HG03064 (cell line): ENCODE data around the gene DENND5A.
"Not testable (repeated sequence)": the region's sequence is repeated elsewhere in the genome, so short reads cannot be mapped to it uniquely, and the experiment has no call there.

Experiments
- ATAC-seq: cut with Tn5 transposase; IDR thresholded peaks from one replicate; pipeline ENCODE4 v1.9.1; 2021; ENCODE audit warnings: low read depth; ENCODE audit not compliant: unreplicated experiment

The DENND5A gene

DNA sequence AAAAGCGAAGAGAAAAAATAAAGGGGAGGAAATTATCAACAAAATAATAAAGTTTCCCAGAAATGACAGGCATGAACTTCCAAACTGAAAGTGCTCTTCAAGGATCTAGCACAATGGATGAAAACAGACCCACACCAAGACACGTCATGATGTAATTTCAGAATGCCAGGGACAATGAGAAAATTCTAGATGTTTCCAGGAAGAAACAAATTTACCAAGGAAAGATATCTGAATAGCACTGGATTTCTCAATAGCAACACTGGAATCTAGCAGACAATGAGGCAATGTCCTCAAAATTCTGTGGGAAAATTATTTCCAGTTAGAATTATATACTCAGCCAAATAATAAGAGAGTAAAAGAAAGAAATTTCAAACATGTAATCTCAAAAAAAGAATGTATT is 46.0 kb downstream of the DENND5A start:
- ATAC-seq: no peak

DNA sequence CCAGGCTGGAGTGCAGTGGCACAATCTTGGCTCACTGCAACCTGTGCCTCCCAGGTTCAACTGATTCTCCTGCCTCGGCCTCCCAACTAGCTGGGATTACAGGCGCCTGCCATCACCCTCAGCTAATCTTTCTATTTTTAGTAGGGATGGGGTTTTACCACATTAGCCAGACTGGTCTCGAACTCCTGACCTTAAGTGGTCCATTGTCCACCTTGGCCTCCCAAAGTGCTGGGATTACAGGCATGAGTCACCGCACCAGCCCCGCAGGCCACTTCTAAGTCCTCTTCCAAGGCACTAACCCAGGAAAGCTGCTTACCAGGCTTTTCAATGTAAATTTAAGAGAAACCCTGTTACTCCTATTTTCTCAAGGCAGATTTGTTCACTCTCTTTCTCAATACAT is 50.4 kb downstream of the DENND5A start:
- no peak for ATAC-seq

DNA sequence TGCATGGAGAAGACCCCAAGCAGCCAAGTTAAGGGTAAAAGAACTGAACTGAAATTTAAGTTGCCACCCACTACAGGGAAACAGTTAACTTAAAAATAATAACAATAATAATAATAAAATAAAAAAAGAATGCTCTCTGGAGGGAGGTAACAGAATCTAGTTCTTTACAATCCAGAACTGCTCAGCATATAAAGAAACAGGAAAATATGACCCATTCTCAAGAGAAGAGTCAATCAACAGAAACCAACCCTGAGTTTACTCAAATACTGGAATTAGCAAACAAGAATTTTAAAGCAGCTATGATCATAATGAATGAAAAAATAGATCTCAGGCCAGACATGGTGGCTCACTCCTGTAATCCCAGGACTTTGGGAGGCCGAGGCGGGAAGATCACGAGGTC is 53.8 kb downstream of the DENND5A start:
- no peak for ATAC-seq

DNA sequence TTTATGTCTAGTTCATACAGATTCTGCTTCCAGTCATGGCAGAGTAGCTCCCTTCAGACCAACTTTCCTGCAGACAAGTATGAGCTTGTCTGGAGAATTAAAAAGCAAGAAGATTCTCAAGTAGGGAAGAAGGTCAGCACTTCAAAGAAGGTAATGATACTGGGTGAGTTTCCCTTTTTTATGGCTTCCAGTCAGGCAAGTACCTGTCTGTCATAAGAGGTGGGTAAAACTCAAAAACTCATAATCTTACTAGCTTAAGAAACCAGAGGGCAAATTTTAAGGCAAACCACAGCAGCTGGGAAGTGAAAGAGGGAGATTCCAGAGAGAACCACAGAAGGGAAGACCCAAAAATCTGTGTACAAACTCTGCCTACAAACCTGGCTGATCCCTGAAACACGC is 54.2 kb downstream of the DENND5A start:
- ATAC-seq: no peak

DNA sequence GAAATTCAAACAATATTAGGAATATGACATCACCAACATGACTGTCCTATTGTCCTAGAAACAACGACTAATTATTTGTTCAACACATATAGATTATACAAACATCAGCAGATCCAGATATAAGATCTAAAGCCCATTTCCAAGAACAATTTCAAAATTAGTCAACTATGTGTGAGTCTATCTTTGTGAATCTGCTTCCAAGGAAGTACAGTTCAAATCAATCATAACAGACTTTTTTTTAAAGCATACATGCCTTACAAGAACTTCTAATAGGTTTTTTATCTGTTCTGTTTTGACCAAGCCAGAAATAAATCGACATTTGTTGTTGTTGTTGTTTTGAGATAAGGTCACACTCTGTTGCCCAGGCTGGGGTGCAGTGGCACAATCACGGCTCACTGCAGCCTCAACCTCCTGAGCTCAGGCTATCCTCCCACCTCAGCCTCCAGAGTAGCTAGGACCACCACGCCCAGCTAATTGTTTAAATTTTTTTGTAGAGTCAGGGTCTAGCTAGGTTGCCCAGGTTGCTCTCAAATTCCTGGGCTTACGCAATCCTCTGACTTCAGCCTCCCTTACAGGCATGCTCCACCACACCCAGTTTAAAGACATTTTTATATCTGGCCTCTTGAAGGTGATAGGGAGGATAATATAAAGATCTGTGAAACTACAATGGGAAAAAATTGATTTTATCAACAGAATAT is 54.8 kb downstream of the DENND5A start:
- no peak for ATAC-seq

DNA sequence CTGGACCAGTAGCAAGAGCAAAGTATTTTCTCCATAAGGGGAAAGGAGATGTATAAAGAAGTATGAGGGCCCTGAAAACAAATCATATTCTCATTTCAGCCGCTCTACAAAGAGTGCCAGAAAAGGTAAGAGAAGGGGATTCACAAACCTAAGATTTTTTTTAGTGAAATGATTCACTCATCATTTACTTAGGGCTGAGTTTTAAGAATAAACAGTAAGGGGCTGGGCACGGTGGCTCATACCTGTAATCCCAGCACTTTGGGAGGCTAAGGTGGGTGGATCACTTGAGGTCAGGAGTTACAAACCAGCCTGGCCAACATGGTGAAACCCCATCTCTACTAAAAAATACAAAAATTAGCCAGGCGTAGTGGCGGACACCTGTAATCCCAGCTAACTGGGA is 55.5 kb downstream of the DENND5A start:
- not testable (repeated sequence) for ATAC-seq

DNA sequence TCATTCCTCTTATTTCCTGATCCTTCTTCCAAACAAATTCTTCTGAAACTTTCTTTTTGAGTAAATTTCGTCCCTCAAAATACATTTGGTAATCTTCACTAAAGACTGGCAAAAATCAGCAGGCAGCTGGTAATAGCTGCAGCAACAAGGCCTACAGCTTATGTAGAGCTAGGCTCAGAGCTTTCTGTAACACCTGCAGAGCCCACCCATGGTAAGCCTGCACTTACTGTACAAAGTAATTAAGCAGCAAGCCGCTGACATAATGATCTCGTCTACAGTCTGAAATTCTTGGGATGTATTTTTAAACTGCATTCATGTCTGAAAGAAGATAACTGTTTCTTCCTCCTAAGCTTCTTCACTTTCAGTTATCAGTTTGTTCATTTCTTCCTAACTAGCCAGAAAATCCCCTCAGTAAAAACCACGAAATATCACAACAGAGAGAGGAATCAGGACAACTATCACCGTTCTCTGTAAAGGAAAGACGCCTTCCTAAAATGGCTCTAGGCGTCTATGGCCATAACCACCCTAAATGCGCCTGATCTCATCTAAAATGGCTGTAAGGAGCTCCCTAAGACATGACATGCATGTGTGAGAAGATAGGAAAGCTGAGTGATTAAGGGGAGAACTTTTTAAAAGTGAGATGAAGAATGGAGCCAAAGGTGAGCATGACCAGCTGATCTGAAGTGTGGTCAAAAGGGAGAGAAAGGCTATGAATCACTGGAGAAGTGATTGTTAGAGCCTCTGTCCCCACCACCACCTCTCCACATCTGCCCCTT is 56.2 kb downstream of the DENND5A start:
- no peak for ATAC-seq

DNA sequence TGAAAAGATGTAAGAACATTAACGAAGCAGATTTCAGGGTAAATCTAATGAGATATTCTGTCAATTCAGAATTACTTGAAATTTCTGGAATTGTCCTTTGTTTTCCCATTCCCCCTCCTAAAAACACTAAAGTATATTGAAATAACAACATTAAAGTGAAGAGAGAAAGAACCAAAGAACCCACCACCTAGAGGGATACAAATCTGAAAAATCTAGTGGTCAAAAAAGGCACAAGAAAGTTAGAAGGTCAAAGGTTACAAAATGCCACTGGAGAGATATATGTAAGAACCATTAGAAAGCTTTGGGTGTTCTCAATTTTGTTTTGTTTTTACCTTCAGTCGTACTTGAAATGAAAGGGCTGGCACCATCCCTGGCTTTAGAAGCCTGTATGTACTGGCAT is 57.9 kb downstream of the DENND5A start:
- ATAC-seq: no peak

DNA sequence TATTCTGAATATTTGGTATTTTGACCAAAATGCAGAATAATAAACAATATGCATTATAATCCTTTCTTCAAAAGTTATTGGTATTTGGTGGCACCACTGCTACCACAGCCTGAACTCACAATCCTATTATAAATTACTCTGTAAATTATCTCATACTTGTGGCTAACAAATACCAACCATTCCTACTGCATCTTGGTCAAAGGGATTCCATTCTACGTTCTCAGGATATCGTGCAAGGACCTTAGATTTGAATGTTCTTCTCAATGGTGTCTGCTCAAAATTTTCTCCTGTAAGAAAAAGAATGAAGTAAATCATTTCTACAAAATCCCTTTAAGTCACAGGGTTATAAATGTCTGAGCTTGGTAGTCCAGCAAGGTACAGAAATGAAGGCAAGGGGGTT is 58.7 kb downstream of the DENND5A start:
- no peak for ATAC-seq

DNA sequence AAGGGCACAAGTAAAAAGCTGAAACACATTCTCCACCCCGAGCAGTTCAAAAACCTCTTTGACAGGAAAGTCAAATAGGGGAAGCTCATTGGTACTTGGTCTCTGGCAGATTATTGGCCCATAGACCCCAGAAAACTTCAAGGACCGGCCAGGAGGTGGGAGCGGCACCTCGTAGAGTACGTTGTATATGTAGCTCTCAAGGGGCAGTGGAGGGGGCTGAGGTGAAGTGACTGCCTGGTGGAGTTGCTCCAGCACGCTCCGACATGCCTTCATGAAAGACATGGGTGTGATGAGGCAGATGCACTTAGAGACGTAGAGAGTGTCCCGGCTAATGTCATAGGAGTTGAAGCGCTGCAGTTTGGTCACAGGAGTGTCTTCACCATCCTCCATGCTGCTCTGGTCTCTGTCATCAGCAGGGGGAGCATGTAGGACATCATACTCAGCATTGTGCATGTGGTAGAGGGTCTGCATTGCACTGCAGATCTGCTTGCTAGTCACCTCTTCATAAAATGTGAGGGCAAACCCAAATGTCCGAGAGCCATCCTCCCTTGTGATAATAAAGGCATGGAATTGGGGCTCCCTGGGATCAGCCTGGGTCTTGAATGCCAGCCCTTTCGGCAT is 61.3 kb downstream of the DENND5A start:
- ATAC-seq: no peak

DNA sequence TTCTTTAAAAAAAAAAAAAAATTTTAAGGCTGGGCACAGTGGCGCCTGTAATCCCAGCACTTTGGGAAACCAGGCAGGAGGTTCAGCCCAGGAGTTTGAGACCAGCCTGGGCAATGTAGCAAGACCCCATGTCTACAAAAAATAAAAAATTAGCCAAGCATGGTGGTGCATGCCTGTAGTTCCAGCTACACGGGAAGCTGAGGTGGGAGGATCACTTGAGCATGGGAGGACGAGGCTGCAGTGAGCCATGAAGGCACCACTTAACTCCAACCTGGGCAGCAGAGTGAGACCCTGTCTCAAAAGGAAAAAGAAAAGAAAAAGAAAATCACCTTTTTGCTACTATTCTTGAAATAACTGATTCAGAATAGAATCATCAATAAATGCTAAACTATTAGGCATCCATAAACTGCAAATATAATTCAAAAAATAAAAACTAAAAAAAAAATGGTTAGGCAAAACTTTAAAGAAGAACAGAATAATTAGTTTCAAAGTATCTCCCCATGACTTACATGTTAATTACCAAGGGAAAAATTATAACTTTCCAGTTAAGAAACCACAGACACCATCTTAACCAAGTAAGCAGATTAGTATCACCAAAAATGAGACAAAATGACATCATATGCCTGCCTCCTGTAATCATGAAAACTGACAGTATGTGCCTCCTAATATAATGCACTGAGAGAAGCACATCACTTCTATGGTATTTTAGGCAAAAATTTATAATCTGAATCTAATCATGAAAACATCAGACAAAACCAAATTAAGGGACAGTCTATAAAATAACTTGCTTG is 63.6 kb downstream of the DENND5A start:
- ATAC-seq: no peak

DNA sequence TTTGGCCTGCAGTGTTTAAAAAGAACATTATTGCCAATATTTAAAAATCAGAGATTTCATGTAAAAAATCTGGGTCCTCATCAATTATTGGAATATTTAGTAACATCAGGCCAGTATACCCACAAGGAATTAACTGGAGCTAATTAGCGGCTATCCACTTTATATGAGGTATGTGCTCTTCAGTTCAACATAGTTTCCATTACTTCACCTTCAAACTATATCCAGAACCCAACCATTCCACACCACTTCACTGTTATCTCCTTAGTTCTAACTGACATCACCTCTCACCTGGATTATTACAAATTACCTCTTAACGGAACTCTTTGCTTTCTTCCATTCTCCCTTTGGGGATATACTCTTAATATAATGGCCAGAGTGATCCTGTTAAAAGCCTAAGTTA is 64.7 kb downstream of the DENND5A start:
- no peak for ATAC-seq

DNA sequence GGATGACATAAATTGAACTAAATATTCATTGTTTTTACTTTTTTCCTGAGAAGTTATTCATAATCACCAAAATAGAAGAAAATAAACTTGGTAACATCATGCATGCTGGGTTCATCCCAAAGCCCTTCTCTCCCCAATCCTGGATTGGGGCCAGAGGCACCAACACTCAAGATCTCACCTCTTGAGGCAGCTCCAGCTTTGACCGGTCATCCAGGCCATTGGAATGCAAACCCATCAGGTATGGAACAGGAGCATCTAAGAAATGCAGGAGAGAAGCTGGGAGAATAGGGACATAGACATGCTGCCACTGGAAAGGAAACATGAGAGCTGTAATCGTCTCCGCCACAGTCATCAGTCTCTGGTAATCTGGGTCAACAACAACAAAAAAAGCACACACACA is 71.8 kb downstream of the DENND5A start:
- no peak for ATAC-seq

DNA sequence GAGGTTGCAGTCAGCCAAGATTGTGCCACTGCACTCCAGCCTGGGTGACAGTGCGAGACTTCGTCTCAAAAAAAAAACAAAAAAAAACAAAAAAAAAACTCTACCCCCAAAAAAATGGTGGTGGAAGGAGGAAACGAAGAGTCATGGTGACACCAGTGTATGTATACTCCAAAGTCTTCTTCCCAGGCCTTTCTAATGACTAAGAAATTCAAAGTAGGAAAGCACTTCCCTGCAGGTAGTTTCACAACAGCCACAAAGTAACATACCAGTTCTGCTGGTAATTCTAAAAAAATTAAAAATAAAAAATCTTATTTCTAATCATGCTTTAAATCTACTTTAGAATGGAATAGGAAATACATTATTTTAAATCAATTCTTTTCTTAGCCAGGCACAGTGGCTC is 72.6 kb downstream of the DENND5A start:
- ATAC-seq: no peak

DNA sequence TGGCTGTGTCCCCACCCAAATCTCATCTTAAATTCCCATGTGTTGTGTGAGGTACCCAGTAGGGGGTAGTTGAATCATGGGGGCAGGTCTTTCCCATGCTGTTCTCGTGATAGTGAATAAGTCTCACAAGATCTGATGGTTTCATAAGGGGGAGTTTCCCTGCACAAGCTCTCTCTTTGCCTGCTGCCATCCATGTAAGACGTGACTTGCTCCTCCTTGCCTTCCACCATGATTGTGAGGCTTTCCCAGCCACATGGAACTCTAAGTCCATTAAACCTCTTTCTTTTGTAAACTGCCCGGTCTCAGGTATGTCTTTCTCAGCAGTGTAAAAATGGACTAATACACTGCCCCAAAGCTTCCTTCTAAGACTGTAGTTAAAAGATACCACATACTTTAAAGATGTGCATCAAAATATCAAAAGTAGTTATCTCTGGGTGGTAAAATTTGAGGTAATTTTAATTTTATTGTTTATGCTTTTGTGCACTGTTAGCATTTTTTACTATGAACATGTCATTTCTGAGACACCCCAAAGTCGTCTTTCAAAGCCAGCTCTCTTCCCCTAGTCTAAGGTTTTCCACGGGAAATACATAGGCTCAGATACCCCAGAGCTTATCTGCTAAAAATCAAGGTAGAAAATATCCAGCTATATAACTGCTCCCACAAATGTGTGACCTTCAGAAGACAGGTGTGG is 74.7 kb downstream of the DENND5A start:
- not testable (repeated sequence) for ATAC-seq

DNA sequence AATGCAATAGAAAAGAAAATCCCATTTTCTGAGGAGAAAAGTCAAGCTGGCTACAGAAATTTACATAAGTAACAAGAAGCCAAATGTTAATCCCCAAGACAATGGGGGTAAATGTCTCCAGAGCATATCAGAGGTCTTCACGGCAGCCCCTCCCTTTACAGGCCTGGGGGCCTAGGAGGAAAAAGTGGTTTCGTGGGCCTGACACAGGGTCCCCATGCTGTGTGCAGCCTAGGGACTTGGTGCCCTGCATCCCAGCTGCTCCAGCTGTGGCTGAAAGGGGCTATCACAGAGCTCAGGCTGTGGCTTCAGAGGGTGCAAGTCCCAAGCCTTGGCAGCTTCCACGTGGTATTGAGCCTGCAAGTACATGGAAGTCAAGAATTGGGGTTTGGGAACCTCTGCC is 76.3 kb downstream of the DENND5A start:
- ATAC-seq: not testable (repeated sequence)

DNA sequence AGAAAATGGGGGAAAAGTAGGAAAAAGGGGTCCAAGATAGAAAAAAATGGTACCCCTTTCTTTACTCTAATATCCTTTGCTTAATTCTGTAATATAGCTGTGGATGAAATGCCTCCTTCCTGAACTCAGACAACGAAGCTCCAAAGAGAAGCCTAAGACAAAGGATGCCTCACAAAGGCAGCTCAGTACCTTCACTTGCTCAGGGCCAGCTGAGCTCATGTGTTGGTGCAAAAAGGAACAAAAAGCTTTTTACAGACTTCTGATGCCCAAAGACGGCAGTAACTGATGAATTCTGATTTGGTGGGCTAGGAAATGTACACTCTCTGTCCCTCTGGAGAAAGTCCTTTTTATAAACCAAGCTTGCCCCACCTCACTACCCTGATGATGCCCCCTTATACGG is 77.5 kb downstream of the DENND5A start:
- no peak for ATAC-seq

DNA sequence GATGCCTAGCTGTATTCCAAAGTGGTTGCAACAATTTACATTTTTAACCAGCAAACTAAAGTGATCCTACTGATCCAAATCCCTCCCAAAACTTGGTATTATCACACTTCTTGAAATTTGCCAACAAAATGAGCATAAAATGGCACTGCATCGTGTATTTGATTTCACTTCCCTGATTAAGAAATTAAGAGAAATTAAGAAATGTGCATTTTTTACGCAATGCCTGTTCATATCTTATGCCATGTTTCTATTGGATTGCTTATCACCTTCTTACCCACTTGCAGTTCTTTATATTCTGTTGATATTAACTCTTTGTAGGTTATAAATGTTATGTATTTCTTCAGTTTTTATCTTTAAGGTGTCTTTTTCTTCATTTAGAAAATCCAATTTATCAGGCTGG is 80.6 kb downstream of the DENND5A start:
- no peak for ATAC-seq

DNA sequence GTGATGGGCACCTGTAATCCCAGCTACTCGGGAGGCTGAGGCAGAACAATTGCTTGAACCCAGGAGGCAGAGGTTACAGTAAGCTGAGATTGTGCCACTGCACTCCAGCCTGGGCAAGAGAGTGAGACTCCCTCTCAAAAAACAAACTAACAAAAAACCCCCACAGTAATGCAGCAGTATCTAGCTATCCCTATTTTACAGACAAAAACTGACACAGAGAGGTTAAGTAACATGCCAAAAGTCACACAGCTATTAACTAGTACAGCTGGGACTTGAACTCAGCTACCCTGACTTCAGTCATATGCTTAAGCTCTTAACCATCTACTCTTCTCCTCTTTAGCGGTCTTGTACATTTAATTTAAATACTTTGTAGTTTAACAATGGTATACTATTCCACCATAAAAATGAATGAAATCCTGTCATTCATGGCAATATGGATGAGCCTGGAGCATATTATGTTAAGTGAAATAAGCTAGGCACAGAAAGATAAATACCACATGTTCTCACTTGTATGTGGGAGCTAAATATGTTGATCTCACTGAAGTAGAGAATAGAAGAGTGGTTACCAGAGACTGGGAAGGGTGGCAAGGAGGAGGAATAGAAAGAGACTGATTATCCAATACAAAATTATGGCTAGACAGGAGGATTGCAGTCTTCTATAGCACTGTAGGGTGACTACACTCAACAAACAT is 82.8 kb downstream of the DENND5A start:
- no peak for ATAC-seq

DNA sequence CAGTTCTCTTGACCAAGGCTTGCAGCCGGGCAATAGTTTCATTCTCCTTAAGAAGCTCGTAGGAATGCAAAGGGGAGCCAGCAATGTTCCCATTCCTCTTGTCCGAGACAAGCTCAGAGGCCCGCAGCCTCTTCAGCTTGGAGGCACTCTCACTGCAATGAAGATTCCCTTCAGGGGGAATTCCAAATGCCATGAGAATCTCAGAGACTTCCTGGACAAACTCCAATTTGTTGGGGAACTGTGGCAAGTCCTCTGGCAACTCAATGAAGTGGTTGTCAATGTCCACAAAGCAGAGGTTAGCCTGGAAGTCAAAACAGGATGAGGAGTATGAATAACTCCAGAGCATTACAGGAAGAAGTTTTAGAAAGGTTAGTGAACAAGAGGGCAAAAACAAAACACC is 84.4 kb downstream of the DENND5A start:
- ATAC-seq: no peak
